Measurements from ENCODE around the gene CNOT9. TPM values are rescaled to one million over a fixed set of nuclear protein-coding genes. Genes with fewer than 3 reads are reported as not detected.
A peak's percentile ranks its signal among the peaks of the same experiment; 100 is the strongest.

The CNOT9 gene
- total and polyA plus RNA-seq, 2 of the 13 experiments (the other 11 are each of a cell fraction or from before 2014, with no cell fraction given) = 82.6 to 92.4 TPM

DNA sequence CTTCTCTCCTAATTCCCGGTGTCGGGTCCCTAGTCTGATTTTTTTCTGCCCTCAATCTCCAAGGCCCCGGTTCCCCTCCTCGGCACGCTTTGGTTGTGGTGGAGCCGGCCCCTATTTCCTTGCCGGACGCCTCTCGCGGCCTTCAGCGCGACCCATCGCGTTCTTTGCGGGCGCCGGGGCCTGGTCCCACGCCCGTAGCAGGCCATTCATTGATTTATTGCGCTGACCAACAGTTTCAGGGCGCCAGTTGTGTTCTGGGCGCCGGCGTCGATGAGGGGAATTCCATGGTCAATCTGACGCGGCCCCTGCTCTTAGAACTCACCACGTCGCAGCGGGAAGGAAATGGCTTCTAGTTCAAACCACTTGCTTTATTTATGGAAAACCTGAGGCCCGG, 396 bp downstream of the CNOT9 start (continued):
- TF ChIP-seq POLR2G (IDR thresholded peaks at IDR 0.05; ENCODE audit: low read depth, low read length) (peak; percentile 70), SAP130 (CRISPR knock-in tag; IDR thresholded peaks at IDR 0.05; ENCODE audit: low read depth) (peak; percentile 18), KLF15 (CRISPR knock-in tag; IDR thresholded peaks at IDR 0.05; ENCODE audit: borderline replicate concordance) (peak; percentile 78; the same call in 1 of the 2 replicates), NFYB (CRISPR knock-in tag; IDR thresholded peaks at IDR 0.05) (0 out of 2 replicates have a peak, but pooled peaks have one; percentile 6), ARID4A (CRISPR knock-in tag; IDR thresholded peaks at IDR 0.05; ENCODE audit: borderline replicate concordance) (peak; percentile 55; the same call in 1 of the 2 replicates), ZNF530 (CRISPR knock-in tag; IDR thresholded peaks at IDR 0.05; ENCODE audit: low read depth) (no peak), BRCA1 (CRISPR knock-in tag; IDR thresholded peaks at IDR 0.05) (peak; percentile 26; the same call in 1 of the 2 replicates), ZNF431 (CRISPR knock-in tag; IDR thresholded peaks at IDR 0.05; ENCODE audit: borderline replicate concordance, low read depth) (peak; percentile 4; the same call in 1 of the 2 replicates), ZNF780A (CRISPR knock-in tag; IDR thresholded peaks at IDR 0.05) (peak; percentile 1; the same call in 1 of the 2 replicates), ZNF12 (CRISPR knock-in tag; IDR thresholded peaks at IDR 0.05) (0 out of 2 replicates have a peak, but pooled peaks have one; percentile 39), PRPF4 (IDR thresholded peaks at IDR 0.05; ENCODE audit: low read depth, low read length, poor library complexity, severe bottlenecking) (no peak), ZNF468 (CRISPR knock-in tag; IDR thresholded peaks at IDR 0.05) (0 out of 2 replicates have a peak, but pooled peaks have one; percentile 24), IKZF4 (CRISPR knock-in tag; IDR thresholded peaks at IDR 0.05; ENCODE audit: borderline replicate concordance, low read depth, not compliant biosample characterization) (peak; percentile 14), ZFP62 (CRISPR knock-in tag; IDR thresholded peaks at IDR 0.05) (0 out of 2 replicates have a peak, but pooled peaks have one; percentile 15), HNRNPLL (IDR thresholded peaks at IDR 0.05; ENCODE audit: low read depth, low read length, poor library complexity, severe bottlenecking) (peak; percentile 82), MEIS2 (CRISPR knock-in tag; IDR thresholded peaks at IDR 0.05) (peak; percentile 63; the same call in 1 of the 2 replicates)
- TF ChIP-seq, protein P1, sequence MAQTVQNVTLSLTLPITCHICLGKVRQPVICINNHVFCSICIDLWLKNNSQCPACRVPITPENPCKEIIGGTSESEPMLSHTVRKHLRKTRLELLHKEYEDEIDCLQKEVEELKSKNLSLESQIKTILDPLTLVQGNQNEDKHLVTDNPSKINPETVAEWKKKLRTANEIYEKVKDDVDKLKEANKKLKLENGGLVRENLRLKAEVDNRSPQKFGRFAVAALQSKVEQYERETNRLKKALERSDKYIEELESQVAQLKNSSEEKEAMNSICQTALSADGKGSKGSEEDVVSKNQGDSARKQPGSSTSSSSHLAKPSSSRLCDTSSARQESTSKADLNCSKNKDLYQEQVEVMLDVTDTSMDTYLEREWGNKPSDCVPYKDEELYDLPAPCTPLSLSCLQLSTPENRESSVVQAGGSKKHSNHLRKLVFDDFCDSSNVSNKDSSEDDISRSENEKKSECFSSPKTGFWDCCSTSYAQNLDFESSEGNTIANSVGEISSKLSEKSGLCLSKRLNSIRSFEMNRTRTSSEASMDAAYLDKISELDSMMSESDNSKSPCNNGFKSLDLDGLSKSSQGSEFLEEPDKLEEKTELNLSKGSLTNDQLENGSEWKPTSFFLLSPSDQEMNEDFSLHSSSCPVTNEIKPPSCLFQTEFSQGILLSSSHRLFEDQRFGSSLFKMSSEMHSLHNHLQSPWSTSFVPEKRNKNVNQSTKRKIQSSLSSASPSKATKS (CRISPR knock-in tag; IDR thresholded peaks at IDR 0.05) = peak; percentile 96; the same call in 1 of the 2 replicates
- TF ChIP-seq, protein P2, sequence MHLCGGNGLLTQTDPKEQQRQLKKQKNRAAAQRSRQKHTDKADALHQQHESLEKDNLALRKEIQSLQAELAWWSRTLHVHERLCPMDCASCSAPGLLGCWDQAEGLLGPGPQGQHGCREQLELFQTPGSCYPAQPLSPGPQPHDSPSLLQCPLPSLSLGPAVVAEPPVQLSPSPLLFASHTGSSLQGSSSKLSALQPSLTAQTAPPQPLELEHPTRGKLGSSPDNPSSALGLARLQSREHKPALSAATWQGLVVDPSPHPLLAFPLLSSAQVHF (CRISPR knock-in tag; IDR thresholded peaks at IDR 0.05) = no peak
- TF ChIP-seq, protein P3, sequence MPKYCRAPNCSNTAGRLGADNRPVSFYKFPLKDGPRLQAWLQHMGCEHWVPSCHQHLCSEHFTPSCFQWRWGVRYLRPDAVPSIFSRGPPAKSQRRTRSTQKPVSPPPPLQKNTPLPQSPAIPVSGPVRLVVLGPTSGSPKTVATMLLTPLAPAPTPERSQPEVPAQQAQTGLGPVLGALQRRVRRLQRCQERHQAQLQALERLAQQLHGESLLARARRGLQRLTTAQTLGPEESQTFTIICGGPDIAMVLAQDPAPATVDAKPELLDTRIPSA (CRISPR knock-in tag; IDR thresholded peaks at IDR 0.05; ENCODE audit: borderline replicate concordance) = 0 out of 2 replicates have a peak, but pooled peaks have one; percentile 9

Data from HepG2 (cell line).